ENCODE data around the gene MAST4.
A peak's percentile ranks its signal among the peaks of the same experiment; 100 is the strongest.

MAST4 gene

GRCh38 chr5:67027171-67027570, 431.0 kb downstream of the MAST4 start:
- no peak for DNase-seq

- DNase-seq, result no peak
Observed at GRCh38 chr5:67028371-67028770, 432.2 kb downstream of the MAST4 start.

- DNase-seq, result no peak
Observed at GRCh38 chr5:67028941-67029340, 432.7 kb downstream of the MAST4 start.

GRCh38 chr5:67029481-67029880, 433.3 kb downstream of the MAST4 start:
- DNase-seq, result no peak

- DNase-seq, result peak; percentile 60
Observed at GRCh38 chr5:67030289-67031056, 434.3 kb downstream of the MAST4 start.

- no peak for DNase-seq
Observed at GRCh38 chr5:67031057-67031443, 434.9 kb downstream of the MAST4 start.

- no peak for DNase-seq
Observed at GRCh38 chr5:67031692-67032091, 435.5 kb downstream of the MAST4 start.

GRCh38 chr5:67032921-67033664, 436.9 kb downstream of the MAST4 start:
- DNase-seq, result peak; percentile 52

- DNase-seq, result no peak
Observed at GRCh38 chr5:67033880-67034651, 437.9 kb downstream of the MAST4 start.

GRCh38 chr5:67035098-67035740, 439.0 kb downstream of the MAST4 start:
- no peak for DNase-seq

- DNase-seq, result no peak
Observed at GRCh38 chr5:67037171-67037570, 441.0 kb downstream of the MAST4 start.

GRCh38 chr5:67038817-67039603, 442.8 kb downstream of the MAST4 start:
- peak; percentile 80 for DNase-seq

- no peak for DNase-seq
Observed at GRCh38 chr5:67042176-67043003, 446.2 kb downstream of the MAST4 start.

- no peak for DNase-seq
Observed at GRCh38 chr5:67043796-67044511, 447.8 kb downstream of the MAST4 start.

GRCh38 chr5:67045816-67046740, 449.9 kb downstream of the MAST4 start:
- DNase-seq, result no peak

GRCh38 chr5:67047160-67047559, 451.0 kb downstream of the MAST4 start:
- no peak for DNase-seq

GRCh38 chr5:67047616-67048015, 451.4 kb downstream of the MAST4 start:
- no peak for DNase-seq

GRCh38 chr5:67050125-67050524, 453.9 kb downstream of the MAST4 start:
- no peak for DNase-seq

- DNase-seq, result no peak
Observed at GRCh38 chr5:67050635-67051034, 454.4 kb downstream of the MAST4 start.

Data from fibroblast of skin of abdomen (primary cell).